K562 (cell line): ENCODE data around the gene ELOVL7.

Experiments
- ELK3 ChIP-seq: fragments of 450-650 bp; formaldehyde crosslinking; IDR thresholded peaks from 2 replicates; pipeline ENCODE4 v1.4.0; 2020; ENCODE audit warnings: mild to moderate bottlenecking
- EP400 ChIP-seq: fragments of 450-650 bp; IDR thresholded peaks from 2 replicates; pipeline ENCODE4 v1.6.1; 2017; ENCODE audit warnings: antibody characterized with exemption, mild to moderate bottlenecking, moderate library complexity
- ILF3 ChIP-seq: fragments of 450-650 bp; IDR thresholded peaks from 2 replicates; pipeline ENCODE4 v1.6.1; 2018; ENCODE audit warnings: antibody characterized with exemption, mild to moderate bottlenecking, moderate library complexity, borderline replicate concordance
- KDM4B ChIP-seq, 2 experiments: fragments of 450-650 bp in 1 of 2; sonication (generic) in 1 of 2; IDR thresholded peaks; 2 replicates each; pipeline ENCODE4 v1.6.1; 2016 to 2017; ENCODE audit warnings: borderline replicate concordance in 2 of 2, antibody characterized with exemption in 1 of 2, low read depth in 1 of 2, mild to moderate bottlenecking in 1 of 2
- POLR2A ChIP-seq: fragments of 450-650 bp; conservative IDR thresholded peaks from 2 replicates; pipeline ENCODE4 v1.6.1; 2016
- REST ChIP-seq, 2 experiments: fragments of 450-650 bp; formaldehyde crosslinking in 1 of 2; IDR thresholded peaks; 2 replicates each; pipeline versions ENCODE4 v1.4.0 to v1.6.1; 2014 to 2020; ENCODE audit warnings: mild to moderate bottlenecking in 2 of 2, borderline replicate concordance in 1 of 2, low read depth in 1 of 2
- TCF7 ChIP-seq: sonication (generic); IDR thresholded peaks from 2 replicates; pipeline ENCODE4 v1.6.1; 2016; ENCODE audit warnings: antibody characterized with exemption, borderline replicate concordance
- TCF7L2 ChIP-seq: fragments of 150-350 bp; IDR thresholded peaks from 2 replicates; pipeline ENCODE4 v1.6.1; 2016; ENCODE audit warnings: low read depth, mild to moderate bottlenecking, low read length, moderate library complexity
- ZBTB33 ChIP-seq: sonication (generic); formaldehyde crosslinking; IDR thresholded peaks from 2 replicates; pipeline ENCODE4 v1.8.1; 2023; ENCODE audit warnings: mild to moderate bottlenecking, missing genetic modification reagents
- ZNF124 ChIP-seq: sonication (generic); formaldehyde crosslinking; IDR thresholded peaks from 2 replicates; pipeline ENCODE4 v1.8.1; 2022; ENCODE audit warnings: missing genetic modification reagents

- TF ChIP-seq TCF7L2 (no peak), TCF7 (no peak), POLR2A (no peak), ZBTB33 (CRISPR knock-in tag) (no peak), ELK3 (no peak), REST (IDR thresholded peaks at IDR 0.05; ENCODE audit: borderline replicate concordance) (no peak), REST (CRISPR knock-in tag; IDR thresholded peaks at IDR 0.05; ENCODE audit: low read depth) (no peak), ZNF124 (CRISPR knock-in tag) (no peak), EP400 (no peak), KDM4B (IDR thresholded peaks at IDR 0.05; ENCODE audit: borderline replicate concordance in 2 of 2, low read depth in 1 of 2) (no peak), ILF3 (no peak)
These were observed 78.9 kb downstream of the ELOVL7 start for GRCh38 chr5:60765019-60765709.
